Kidney (tissue), 14 donors: ENCODE results near the gene CYTH3. TPM values are rescaled to one million over a fixed set of nuclear protein-coding genes. Genes with fewer than 3 reads are reported as not detected.

Experiments
- DNase-seq, 5 donors: peaks; one replicate each; pipeline ENCODE4 v3.0.0-alpha.2; 2013 to 2020
- FAIRE-seq: peaks from 2 replicates; lab custom pipeline; 2012; peaks lifted over from hg19 to GRCh38; lab: Jason Lieb, UNC
- H3K27ac ChIP-seq, 2 donors: one replicate each; pipeline ENCODE4 v1.7.0; 2013; ENCODE audit warnings: low read depth in 2 of 2, low read length in 2 of 2, inconsistent platforms in 1 of 2
- H3K27me3 ChIP-seq: one replicate; pipeline ENCODE4 v1.7.1; 2013; ENCODE audit warnings: low read length, inconsistent platforms; ENCODE audit not compliant: control insufficient read depth, insufficient read depth
- H3K36me3 ChIP-seq, 3 donors: one replicate each; pipeline versions ENCODE4 v1.7.0 to v1.7.1; 2013; ENCODE audit warnings: low read length in 3 of 3, control low read depth in 1 of 3, inconsistent platforms in 1 of 3; ENCODE audit not compliant: insufficient read depth in 3 of 3, control insufficient read depth in 2 of 3
- H3K4me1 ChIP-seq, 3 donors: one replicate each; pipeline versions ENCODE4 v1.7.0 to v1.7.1; 2013; ENCODE audit warnings: low read length in 3 of 3, inconsistent platforms in 1 of 3, low read depth in 1 of 3; ENCODE audit not compliant: control insufficient read depth in 2 of 3, insufficient read depth in 2 of 3
- H3K4me3 ChIP-seq, 3 donors: one replicate each; pipeline versions ENCODE4 v1.7.0 to v1.8.1; 2013; ENCODE audit warnings: low read length in 3 of 3, control low read depth in 1 of 3, inconsistent platforms in 1 of 3
- H3K9ac ChIP-seq, 3 donors: one replicate each; pipeline versions ENCODE4 v1.7.0 to v1.7.1; 2013; ENCODE audit warnings: low read length in 3 of 3, control low read depth in 1 of 3, inconsistent platforms in 1 of 3
- H3K9me3 ChIP-seq, 3 donors: one replicate each; pipeline versions ENCODE4 v1.7.0 to v1.7.1; 2013; ENCODE audit warnings: low read length in 3 of 3, control low read depth in 1 of 3, inconsistent platforms in 1 of 3; ENCODE audit not compliant: control insufficient read depth in 2 of 3, insufficient read depth in 1 of 3
- CTCF ChIP-seq: IDR thresholded peaks from 3 replicates; pipeline ENCODE4 v1.5.1; 2012; ENCODE audit warnings: mild to moderate bottlenecking, moderate library complexity, borderline replicate concordance; ENCODE audit not compliant: insufficient read depth; ENCODE audit errors: extremely low read depth
- intact Hi-C: fragments of 100-400 bp; cut with DNase I; formaldehyde crosslinking; loops from one replicate; pipeline ENCODE4 v1.11.1; 2022
- polyA plus RNA-seq: library from polyadenylated mRNA; stranded (reverse); fragments of 350-450 nt; fragmentation: Illumina TruSeq; extraction: RNeasy Lipid Tissue Mini Kit (QIAGEN cat#74804); gene quantifications from one replicate; pipeline ENCODE4 v1.2.3, GENCODE V29; 2014; ENCODE audit warnings: low read depth, low replicate concordance; ENCODE audit not compliant: insufficient read depth
- total RNA-seq: library from RNA; stranded (reverse); fragmentation: NEBNext Ultra II Directional; extraction: Animal tissue kit (Norgen Biotek cat#: 25700); gene quantifications from one replicate; pipeline ENCODE4 v1.2.1, GENCODE V29; 2021
- donor health status: control.
- donor health status: control.
- donor health status: control.
- donor health status: control.
- donor health status: control.
- donor health status: DM: yes; HTN: yes; CAD: no.
- donor health status: Normal renal cell carcinoma (clear cell type).

CYTH3 gene
- total and polyA plus RNA-seq, 2 donors from 2014 or later, result 9.1 to 18.5 TPM

- H3K9ac ChIP-seq, result no peak overlapping the region
- no peaks in the 10 kb centered on the region for H3K27me3 ChIP-seq
- no peak overlapping the region for H3K27ac ChIP-seq
- no peak for TF ChIP-seq CTCF
- H3K9me3 ChIP-seq, result no peaks in the 10 kb centered on the region
- DNase-seq, result peak in 3 of 5 donors; percentile 1 to 77 (median 59)
- H3K4me3 ChIP-seq, result no peak overlapping the region
- intact Hi-C loops, result no loop called here
- H3K36me3 ChIP-seq, result no peaks in the 10 kb centered on the region
- no peaks in the 10 kb centered on the region for H3K4me1 ChIP-seq
- no peak for FAIRE-seq
Observed at GRCh38 chr7:6310271-6310993, 38.0 kb upstream of the CYTH3 start.

GRCh38 chr7:6307762-6308161, 35.3 kb upstream of the CYTH3 start:
- no peak overlapping the region for H3K27ac ChIP-seq
- intact Hi-C loops, result no loop called here
- H3K27me3 ChIP-seq, result no peaks in the 10 kb centered on the region
- no peaks in the 10 kb centered on the region for H3K9me3 ChIP-seq
- TF ChIP-seq CTCF, result no peak
- no peaks in the 10 kb centered on the region for H3K36me3 ChIP-seq
- H3K9ac ChIP-seq, result no peak overlapping the region
- no peak overlapping the region for H3K4me3 ChIP-seq
- FAIRE-seq (no peak), DNase-seq (peak in 1 of 5 donors; percentile 40)
- no peaks in the 10 kb centered on the region for H3K4me1 ChIP-seq

- FAIRE-seq (no peak), DNase-seq (peak in 1 of 5 donors; percentile 0)
- no peak for TF ChIP-seq CTCF
- Histone ChIP-seq H3K9ac (no peak overlapping the region), H3K27me3 (no peaks in the 10 kb centered on the region), H3K4me3 (no peak overlapping the region), H3K36me3 (no peaks in the 10 kb centered on the region), H3K4me1 (no peaks in the 10 kb centered on the region), H3K9me3 (no peaks in the 10 kb centered on the region), H3K27ac (no peak overlapping the region)
- intact Hi-C loops, result no loop called here
Observed at GRCh38 chr7:6306471-6306870, 34.0 kb upstream of the CYTH3 start.
